GM12892 (cell line): ENCODE results near the gene FANCC.

ENCODE experiments used
- DNase-seq: peaks from one replicate; pipeline ENCODE4 v3.0.0; 2011; ENCODE audit not compliant: insufficient read length
- FAIRE-seq: peaks from 2 replicates; lab custom pipeline; 2011; peaks lifted over from hg19 to GRCh38; lab: Jason Lieb, UNC
- POLR2A ChIP-seq: IDR thresholded peaks from 2 replicates; pipeline ENCODE4 v1.6.1; 2011; ENCODE audit warnings: low read depth, low read length, control low read depth
- POLR2AphosphoS5 ChIP-seq: IDR thresholded peaks from 2 replicates; pipeline ENCODE4 v1.6.1; 2011; ENCODE audit warnings: low read depth, low read length, control low read depth
- TAF1 ChIP-seq: IDR thresholded peaks from 2 replicates; pipeline ENCODE4 v1.6.1; 2011; ENCODE audit warnings: low read depth, mild to moderate bottlenecking, control low read depth, low read length, borderline replicate concordance

The FANCC gene

GRCh38 chr9:95327239-95327865 lies 9.8 kb upstream of the FANCC start:
- FAIRE-seq (no peak), DNase-seq (no peak)
- TF ChIP-seq POLR2A (no peak), POLR2AphosphoS5 (no peak), TAF1 (no peak)

GRCh38 chr9:95325221-95325620 lies 7.7 kb upstream of the FANCC start:
- DNase-seq (no peak), FAIRE-seq (no peak)
- TF ChIP-seq TAF1 = no peak
- no peak for TF ChIP-seq POLR2A
- no peak for TF ChIP-seq POLR2AphosphoS5

- TF ChIP-seq POLR2A = no peak
- TF ChIP-seq POLR2AphosphoS5 = no peak
- no peak for TF ChIP-seq TAF1
- peak; percentile 48 for FAIRE-seq
- DNase-seq = no peak
Measured at GRCh38 chr9:95317893-95318211, 343 bp upstream of the FANCC start.

- TF ChIP-seq POLR2A (no peak), TAF1 (no peak), POLR2AphosphoS5 (no peak)
- peak; percentile 53 for DNase-seq
- no peak for FAIRE-seq
Measured at GRCh38 chr9:95316794-95317118, 753 bp downstream of the FANCC start.

GRCh38 chr9:95316274-95316673 lies 1.2 kb downstream of the FANCC start:
- FAIRE-seq = no peak
- TF ChIP-seq POLR2A = no peak
- no peak for DNase-seq

GRCh38 chr9:95315108-95315746 lies 2.3 kb downstream of the FANCC start:
- no peak for FAIRE-seq
- TF ChIP-seq TAF1 = no peak
- TF ChIP-seq POLR2AphosphoS5 = no peak
- TF ChIP-seq POLR2A = no peak
- DNase-seq = no peak

GRCh38 chr9:95313010-95313498 lies 4.5 kb downstream of the FANCC start:
- no peak for FAIRE-seq
- DNase-seq = no peak
- TF ChIP-seq POLR2A (no peak), POLR2AphosphoS5 (no peak), TAF1 (no peak)

GRCh38 chr9:95311961-95312360 lies 5.5 kb downstream of the FANCC start:
- FAIRE-seq (no peak), DNase-seq (no peak)
- no peak for TF ChIP-seq POLR2AphosphoS5
- no peak for TF ChIP-seq TAF1
- TF ChIP-seq POLR2A = no peak

- FAIRE-seq (no peak), DNase-seq (no peak)
- no peak for TF ChIP-seq POLR2AphosphoS5
- TF ChIP-seq TAF1 = no peak
- no peak for TF ChIP-seq POLR2A
Measured at GRCh38 chr9:95307538-95307937, 10.0 kb downstream of the FANCC start.

- DNase-seq = no peak
- no peak for FAIRE-seq
- TF ChIP-seq POLR2AphosphoS5 (no peak), TAF1 (no peak), POLR2A (no peak)
Measured at GRCh38 chr9:95306819-95307218, 10.7 kb downstream of the FANCC start.

- TF ChIP-seq TAF1 (no peak), POLR2A (no peak), POLR2AphosphoS5 (no peak)
- no peak for DNase-seq
- FAIRE-seq = no peak
Measured at GRCh38 chr9:95305770-95306492, 11.6 kb downstream of the FANCC start.

GRCh38 chr9:95302479-95302878 lies 15.0 kb downstream of the FANCC start:
- DNase-seq (no peak), FAIRE-seq (no peak)
- TF ChIP-seq POLR2A (no peak), POLR2AphosphoS5 (no peak), TAF1 (no peak)
